Endothelial cell of umbilical vein (primary cell): ENCODE data around the gene NSD2. TPM values are rescaled to one million over a fixed set of nuclear protein-coding genes. Genes with fewer than 3 reads are reported as not detected.

ENCODE experiments used
- BruUV-seq: library from RNA; stranded (reverse); fragments of 400-500 nt; replicated peaks from 2 replicates; lab custom pipeline; 2021; lab: Mats Ljungman, UMichigan
- CTCF ChIA-PET: fragments of 300-600, 350-600 bp; sonication (Branson Sonifier 250); formaldehyde crosslinking; loops from one replicate; lab custom pipeline; 2021; ENCODE audit warnings: antibody characterized with exemption, inconsistent platforms; lab: Charles Lee
- POLR2A ChIA-PET: fragments of 300-600, 350-600 bp; sonication (Branson Sonifier 250); formaldehyde crosslinking; loops from one replicate; lab custom pipeline; 2021; ENCODE audit warnings: antibody characterized with exemption, inconsistent platforms; lab: Charles Lee
- DNase-seq: peaks from one replicate; pipeline ENCODE4 v3.0.0-alpha.2; 2011; ENCODE audit warnings: low read depth, low spot score
- FAIRE-seq: peaks from 2 replicates; lab custom pipeline; 2011; peaks lifted over from hg19 to GRCh38; lab: Jason Lieb, UNC
- H2AFZ ChIP-seq: 2 replicates; pipeline ENCODE4 v1.6.0; 2012; ENCODE audit warnings: low read depth, low read length, control low read depth, inconsistent platforms
- H3K27ac ChIP-seq: 2 replicates; pipeline ENCODE4 v1.5.1; 2011; ENCODE audit warnings: low read depth, mild to moderate bottlenecking, control low read depth, low read length, moderate library complexity; ENCODE audit not compliant: insufficient read depth
- H3K27me3 ChIP-seq, 2 experiments: 2 replicates each; pipeline versions ENCODE4 v1.6.0 to v1.6.1; 2011; ENCODE audit warnings: low read length in 2 of 2, mixed read lengths in 1 of 2; ENCODE audit not compliant: control insufficient read depth in 2 of 2, insufficient read depth in 2 of 2
- H3K36me3 ChIP-seq, 2 experiments: 2 replicates in 1 of 2; 3 replicates in 1 of 2; pipeline ENCODE4 v1.5.1; 2011; ENCODE audit warnings: low read length in 2 of 2, mild to moderate bottlenecking in 1 of 2, moderate library complexity in 1 of 2; ENCODE audit not compliant: control insufficient read depth in 2 of 2, insufficient read depth in 2 of 2; ENCODE audit errors: extremely low read depth in 1 of 2
- H3K4me1 ChIP-seq: 3 replicates; pipeline ENCODE4 v1.5.1; 2011; ENCODE audit warnings: mild to moderate bottlenecking, low read length; ENCODE audit not compliant: control insufficient read depth, insufficient read depth; ENCODE audit errors: extremely low read depth
- H3K4me2 ChIP-seq: 2 replicates; pipeline ENCODE4 v1.6.1; 2011; ENCODE audit warnings: low read length, control low read depth, mixed read lengths; ENCODE audit not compliant: insufficient read depth
- H3K4me3 ChIP-seq, 3 experiments: fragments of 200-600 bp in 1 of 3; sonication (generic), shearing (Covaris generic) in 1 of 3; replicated peaks in 1 of 3; 2 replicates each; pipeline ENCODE4 v1.5.1; 2011 to 2016; ENCODE audit warnings: control low read depth in 3 of 3, low read length in 3 of 3, mild to moderate bottlenecking in 2 of 3, inconsistent platforms in 1 of 3, low read depth in 1 of 3, moderate library complexity in 1 of 3; ENCODE audit not compliant: insufficient read depth in 1 of 3
- H3K79me2 ChIP-seq: 2 replicates; pipeline ENCODE4 v1.6.0; 2012; ENCODE audit warnings: low read length, inconsistent platforms; ENCODE audit not compliant: control insufficient read depth, insufficient read depth
- H3K9ac ChIP-seq: replicated peaks from 2 replicates; pipeline ENCODE3; 2011; ENCODE audit warnings: low read length, control low read depth; ENCODE audit not compliant: insufficient read depth; ENCODE audit errors: extremely low read depth
- H3K9me1 ChIP-seq: replicated peaks from 3 replicates; pipeline ENCODE4 v1.6.0; 2011; ENCODE audit warnings: mild to moderate bottlenecking, low read length; ENCODE audit not compliant: control insufficient read depth, insufficient read depth; ENCODE audit errors: extremely low read depth
- H3K9me3 ChIP-seq: replicated peaks from 2 replicates; pipeline ENCODE4 v1.5.1; 2012; ENCODE audit warnings: low read length, inconsistent platforms; ENCODE audit not compliant: control insufficient read depth, insufficient read depth
- H4K20me1 ChIP-seq: replicated peaks from 2 replicates; pipeline ENCODE3; 2011; ENCODE audit warnings: mild to moderate bottlenecking, low read length; ENCODE audit not compliant: control insufficient read depth, insufficient read depth; ENCODE audit errors: extremely low read depth
- EZH2 ChIP-seq: IDR thresholded peaks from 2 replicates; pipeline ENCODE4 v1.6.1; 2012; ENCODE audit warnings: borderline replicate concordance, low read depth, mild to moderate bottlenecking, moderate library complexity, low read length, inconsistent platforms; ENCODE audit not compliant: severe bottlenecking
- FOS ChIP-seq: IDR thresholded peaks from 2 replicates; pipeline ENCODE4 v1.6.1; 2011; ENCODE audit warnings: mild to moderate bottlenecking, low read length, moderate library complexity, borderline replicate concordance; ENCODE audit not compliant: insufficient read depth
- GATA2 ChIP-seq: IDR thresholded peaks from 2 replicates; pipeline ENCODE4 v1.7.0; 2011; ENCODE audit warnings: low read depth, mild to moderate bottlenecking, moderate library complexity, mixed read lengths, low read length; ENCODE audit not compliant: insufficient read length, insufficient read depth
- JUN ChIP-seq: IDR thresholded peaks from 2 replicates; pipeline ENCODE4 v1.6.1; 2011; ENCODE audit warnings: borderline replicate concordance, low read depth; ENCODE audit not compliant: insufficient read length, insufficient read depth
- MAX ChIP-seq: IDR thresholded peaks from 2 replicates; pipeline ENCODE4 v1.6.1; 2011; ENCODE audit not compliant: insufficient read depth, insufficient read length
- MYC ChIP-seq: IDR thresholded peaks from one replicate; pipeline ENCODE4 v1.6.1; 2011; ENCODE audit warnings: mild to moderate bottlenecking, low read depth, low read length
- POLR2AphosphoS5 ChIP-seq: IDR thresholded peaks from 2 replicates; pipeline ENCODE4 v1.6.1; 2012; ENCODE audit warnings: low read depth, mild to moderate bottlenecking, control low read depth, low read length, moderate library complexity; ENCODE audit not compliant: insufficient read depth
- dilution Hi-C: fragments of 300-500 bp; cut with MboI; formaldehyde crosslinking; loops from one replicate; pipeline ENCODE4 v1.15.0; 2019; ENCODE audit warnings: low sequenced_read_pairs; ENCODE audit not compliant: extremely low pct_ligation_motif_present
- intact Hi-C: fragments of 100-400 bp; cut with micrococcal nuclease; formaldehyde crosslinking; loops from one replicate; pipeline ENCODE4 v1.10.0; 2022
- polyA plus RNA-seq, 4 experiments: library from polyadenylated mRNA; depleted of rRNA in 3 of 4; stranded (reverse) in 3 of 4; unstranded in 1 of 4; fragments of >200 nt; gene quantifications; 2 replicates each; pipeline versions ENCODE4 v1.2.1 to v1.2.3, GENCODE V29; 2011 to 2012; ENCODE audit warnings: missing spikeins in 1 of 4
- total RNA-seq: library from RNA; stranded (reverse); gene quantifications from 2 replicates; pipeline ENCODE4 v1.2.3, GENCODE V29; 2021

The NSD2 gene
- total and polyA plus RNA-seq, 2 donors (not counting 3 experiments of a cell fraction or from before 2014, with no cell fraction given), result 31.3 to 171 TPM

DNA sequence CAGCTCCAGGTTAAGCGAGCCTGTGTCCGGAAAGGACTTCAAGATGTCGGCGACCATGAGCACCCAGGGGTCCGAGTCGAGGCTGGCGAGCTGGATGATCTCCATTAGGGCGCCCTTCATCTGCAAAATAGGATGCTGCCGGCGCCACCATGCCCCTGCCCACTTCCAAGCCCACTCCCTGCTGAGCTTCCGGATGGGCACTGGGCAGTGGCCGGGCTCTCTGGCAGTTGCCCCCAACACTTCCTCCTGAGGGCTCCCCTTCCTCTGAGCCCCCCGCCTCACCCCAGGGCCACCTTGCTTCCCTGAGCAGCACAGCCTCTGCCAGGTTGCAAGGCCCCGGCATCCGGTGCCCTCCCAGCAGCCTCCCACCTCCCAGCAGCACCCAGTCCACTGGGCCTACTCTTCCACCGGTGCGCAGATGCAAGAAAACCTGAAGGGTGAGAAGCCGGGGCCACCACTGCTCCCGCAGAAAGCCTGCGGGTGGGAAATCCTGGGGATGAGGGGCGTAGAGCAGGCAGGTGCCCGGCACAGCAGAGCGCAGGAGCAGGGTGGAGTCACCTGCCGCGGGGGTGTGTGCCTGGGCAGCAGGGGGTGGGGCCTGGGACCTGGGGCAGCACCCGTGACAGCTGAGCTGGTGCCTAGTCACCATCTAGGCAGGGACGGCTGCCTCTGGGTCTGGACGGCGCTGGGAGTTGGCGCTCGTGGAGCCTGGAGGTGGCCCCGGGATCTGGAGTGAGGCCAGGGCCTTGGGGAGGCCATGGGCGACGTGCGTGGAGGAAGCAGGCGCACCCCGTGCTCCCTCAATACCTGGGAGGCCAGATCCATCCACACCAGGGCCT, 120.6 kb downstream of the NSD2 start:
- no peaks in the 10 kb centered on the region for H3K4me1 ChIP-seq
- H3K4me3 ChIP-seq, result no peak overlapping the region
- no peaks in the 10 kb centered on the region for H3K9me3 ChIP-seq
- intact Hi-C loops (no loop called here), dilution Hi-C loops (no loop called here)
- H3K27ac ChIP-seq, result no peak overlapping the region
- no peak overlapping the region for H3K4me2 ChIP-seq
- H3K79me2 ChIP-seq, result peaks cover 11% of the 10 kb centered on the region
- no peaks in the 10 kb centered on the region for H3K27me3 ChIP-seq
- ChIA-PET CTCF (no interaction called here), POLR2A (no interaction called here)
- BruUV-seq, result no TSS peak
- FAIRE-seq (no peak), DNase-seq (no peak)
- no peak overlapping the region for H2AFZ ChIP-seq
- no peaks in the 10 kb centered on the region for H4K20me1 ChIP-seq
- H3K9me1 ChIP-seq, result no peaks in the 10 kb centered on the region
- peaks cover 0 to 24% of the 10 kb centered on the region in 2 experiments for H3K36me3 ChIP-seq
- H3K9ac ChIP-seq, result no peak overlapping the region
- TF ChIP-seq JUN (no peak), FOS (no peak), POLR2AphosphoS5 (no peak), MYC (no peak), MAX (no peak), EZH2 (no peak), GATA2 (no peak)
